Endothelial cell of umbilical vein (primary cell): ENCODE results near the gene BRSK2.

Experiments
- EZH2 ChIP-seq: IDR thresholded peaks from 2 replicates; pipeline ENCODE4 v1.6.1; 2012; ENCODE audit warnings: borderline replicate concordance, low read depth, mild to moderate bottlenecking, moderate library complexity, low read length, inconsistent platforms; ENCODE audit not compliant: severe bottlenecking
- MAX ChIP-seq: IDR thresholded peaks from 2 replicates; pipeline ENCODE4 v1.6.1; 2011; ENCODE audit not compliant: insufficient read depth, insufficient read length
- MYC ChIP-seq: IDR thresholded peaks from one replicate; pipeline ENCODE4 v1.6.1; 2011; ENCODE audit warnings: mild to moderate bottlenecking, low read depth, low read length
- POLR2A ChIP-seq: IDR thresholded peaks from 2 replicates; pipeline ENCODE4 v1.6.1; 2012; ENCODE audit warnings: low read depth, mild to moderate bottlenecking, control low read depth, low read length
- POLR2AphosphoS5 ChIP-seq: IDR thresholded peaks from 2 replicates; pipeline ENCODE4 v1.6.1; 2012; ENCODE audit warnings: low read depth, mild to moderate bottlenecking, control low read depth, low read length, moderate library complexity; ENCODE audit not compliant: insufficient read depth
- TF ChIP-seq, protein P1 (sequence below), 2 donors: IDR thresholded peaks; 1 replicate in 1 of 2; 2 replicates in 1 of 2; pipeline ENCODE4 v1.5.1; 2011; ENCODE audit warnings: low read length in 2 of 2, mild to moderate bottlenecking in 2 of 2, moderate library complexity in 2 of 2, control low read depth in 1 of 2, inconsistent platforms in 1 of 2, low read depth in 1 of 2; ENCODE audit not compliant: insufficient read depth in 1 of 2; ENCODE audit errors: extremely low read depth in 1 of 2

DNA sequence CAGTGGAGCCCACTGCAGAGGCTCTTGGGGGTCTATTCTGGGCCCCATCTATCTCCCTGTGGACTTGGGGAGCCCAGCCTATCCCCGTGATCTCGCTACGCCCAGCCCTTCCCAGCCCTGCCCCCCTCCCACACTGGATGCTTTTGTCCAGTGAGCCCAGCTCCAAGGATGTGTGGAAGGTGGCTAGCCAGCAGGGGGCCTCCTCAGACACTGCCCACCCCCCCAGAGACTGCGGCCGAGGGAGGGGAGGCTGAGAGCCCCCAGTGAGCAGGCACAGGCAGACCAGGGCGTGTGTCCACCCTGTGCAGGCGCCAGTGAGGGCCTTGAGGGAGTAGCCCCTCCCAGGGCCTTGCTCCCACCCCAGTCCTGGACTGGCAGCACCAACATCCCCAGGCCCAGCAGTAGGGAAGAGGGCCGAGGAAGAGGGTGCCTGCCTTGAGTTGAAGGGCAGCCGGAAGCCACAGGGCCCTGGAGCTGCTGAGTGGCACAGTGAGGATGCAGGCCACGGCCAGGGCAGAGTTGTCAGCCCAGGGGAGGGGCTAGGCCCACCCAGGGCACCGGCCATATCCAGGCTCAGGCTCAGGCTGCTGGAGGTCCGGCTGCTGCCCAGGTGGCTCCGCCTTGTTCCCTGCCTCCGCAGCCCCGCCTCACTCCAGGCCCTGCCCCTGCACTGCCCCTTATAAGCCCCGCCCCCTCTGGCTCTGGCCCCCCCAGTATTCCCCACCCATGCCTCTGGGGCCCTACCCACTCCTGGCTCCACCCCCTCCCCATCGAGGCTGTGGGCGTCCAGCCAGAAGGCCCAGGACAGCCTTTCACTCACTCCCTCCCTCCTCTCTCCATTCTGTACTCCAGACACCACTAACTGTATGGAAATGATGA, 68.8 kb downstream of the BRSK2 start:
- TF ChIP-seq POLR2AphosphoS5, result no peak
- TF ChIP-seq, protein P1, sequence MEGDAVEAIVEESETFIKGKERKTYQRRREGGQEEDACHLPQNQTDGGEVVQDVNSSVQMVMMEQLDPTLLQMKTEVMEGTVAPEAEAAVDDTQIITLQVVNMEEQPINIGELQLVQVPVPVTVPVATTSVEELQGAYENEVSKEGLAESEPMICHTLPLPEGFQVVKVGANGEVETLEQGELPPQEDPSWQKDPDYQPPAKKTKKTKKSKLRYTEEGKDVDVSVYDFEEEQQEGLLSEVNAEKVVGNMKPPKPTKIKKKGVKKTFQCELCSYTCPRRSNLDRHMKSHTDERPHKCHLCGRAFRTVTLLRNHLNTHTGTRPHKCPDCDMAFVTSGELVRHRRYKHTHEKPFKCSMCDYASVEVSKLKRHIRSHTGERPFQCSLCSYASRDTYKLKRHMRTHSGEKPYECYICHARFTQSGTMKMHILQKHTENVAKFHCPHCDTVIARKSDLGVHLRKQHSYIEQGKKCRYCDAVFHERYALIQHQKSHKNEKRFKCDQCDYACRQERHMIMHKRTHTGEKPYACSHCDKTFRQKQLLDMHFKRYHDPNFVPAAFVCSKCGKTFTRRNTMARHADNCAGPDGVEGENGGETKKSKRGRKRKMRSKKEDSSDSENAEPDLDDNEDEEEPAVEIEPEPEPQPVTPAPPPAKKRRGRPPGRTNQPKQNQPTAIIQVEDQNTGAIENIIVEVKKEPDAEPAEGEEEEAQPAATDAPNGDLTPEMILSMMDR (IDR thresholded peaks at IDR 0.05; ENCODE audit: extremely low read depth in 1 of 2, insufficient read depth in 1 of 2, low read depth in 1 of 2, low read length in 2 of 2), result peak; percentile 5 to 53
- TF ChIP-seq EZH2, result no peak
- TF ChIP-seq MYC, result no peak
- no peak for TF ChIP-seq POLR2A
- no peak for TF ChIP-seq MAX
